ENCODE measurements around the gene PACS2. TPM values are rescaled to one million over a fixed set of nuclear protein-coding genes. Genes with fewer than 3 reads are reported as not detected.

The PACS2 gene
- 60.0 and 105 TPM in 2 replicates for total RNA-seq

GRCh38 chr14:105314287-105315200 lies at the start of gene PACS2:
TSS of gene PACS2 (plus strand) at chr14:105314748. CDS start at chr14:105314919, 171 bp downstream.

GRCh38 chr14:105300542-105301102 lies 13.9 kb upstream of the PACS2 start, which contains the start of gene BRF1:
TSS of gene BRF1 (minus strand) at chr14:105301001. CDS start at chr14:105300629, 372 bp downstream.

GRCh38 chr14:105398044-105398725 lies 83.6 kb downstream of the PACS2 start, which contains the start of gene TEX22:
TSS of gene TEX22 (plus strand) at chr14:105398538. CDS start at chr14:105399341, 803 bp downstream.

GRCh38 chr14:105419195-105420091 lies 104.9 kb downstream of the PACS2 start, which contains the start of gene MTA1:
TSS of gene MTA1 (plus strand) at chr14:105419827. CDS start at chr14:105420036, 209 bp downstream.

Other genes with a start within 250 kb of the PACS2 start
- gene GPR132, start 249.3 kb upstream of the PACS2 start, total RNA-seq, result 0.16 and 0.38 TPM in 2 replicates
- 0.65 and 2.4 TPM in 2 replicates for gene JAG2, start 146.0 kb upstream of the PACS2 start, total RNA-seq
- gene NUDT14, start 133.4 kb upstream of the PACS2 start, total RNA-seq, result 13.2 and 43.9 TPM in 2 replicates
- 41.7 and 53.9 TPM in 2 replicates for gene BTBD6, start 66.2 kb upstream of the PACS2 start, total RNA-seq
- gene BRF1, start 13.7 kb upstream of the PACS2 start, total RNA-seq, result 18.3 and 34.5 TPM in 2 replicates
- gene TEX22, start 83.8 kb downstream of the PACS2 start, total RNA-seq, result 0.13 and 0.16 TPM in 2 replicates
- 66.6 and 77.6 TPM in 2 replicates for gene MTA1, start 105.1 kb downstream of the PACS2 start, total RNA-seq
- gene CRIP2, start 160.1 kb downstream of the PACS2 start, total RNA-seq, result 200 and 216 TPM in 2 replicates
- gene CRIP1, start 172.1 kb downstream of the PACS2 start, total RNA-seq, result 10.6 and 15.2 TPM in 2 replicates
- 4.3 and 44.2 TPM in 2 replicates for gene TEDC1, start 176.5 kb downstream of the PACS2 start, total RNA-seq
- 5.1 and 8.0 TPM in 2 replicates for gene TMEM121, start 211.8 kb downstream of the PACS2 start, total RNA-seq